HepG2 (cell line): ENCODE measurements around the gene CD300A. TPM values are rescaled to one million over a fixed set of nuclear protein-coding genes. Genes with fewer than 3 reads are reported as not detected.

Experiments used
- KAT2B ChIP-seq: fragments of 150-350 bp; IDR thresholded peaks from 2 replicates; pipeline ENCODE4 v1.6.1; 2014; ENCODE audit warnings: low read depth, low read length, borderline replicate concordance
- KDM1A ChIP-seq: IDR thresholded peaks from 2 replicates; pipeline ENCODE4 v1.6.1; 2016; ENCODE audit warnings: missing compliant biosample characterization
- KLF15 ChIP-seq: sonication (generic); formaldehyde crosslinking; IDR thresholded peaks from 2 replicates; pipeline ENCODE4 v1.8.1; 2023; ENCODE audit warnings: borderline replicate concordance, mild to moderate bottlenecking, inconsistent platforms, missing genetic modification reagents, mixed read lengths
- MED8 ChIP-seq: sonication (generic); formaldehyde crosslinking; IDR thresholded peaks from 2 replicates; pipeline ENCODE4 v1.8.1; 2023; ENCODE audit warnings: mild to moderate bottlenecking, missing genetic modification reagents; ENCODE audit not compliant: insufficient replicate concordance
- MEF2D ChIP-seq: sonication (generic); formaldehyde crosslinking; IDR thresholded peaks from 2 replicates; pipeline ENCODE4 v1.5.1; 2020; ENCODE audit warnings: mild to moderate bottlenecking, missing genetic modification reagents
- SIX1 ChIP-seq: sonication (generic); formaldehyde crosslinking; IDR thresholded peaks from 2 replicates; pipeline ENCODE4 v1.4.0; 2020; ENCODE audit warnings: missing genetic modification reagents, borderline replicate concordance
- SP5 ChIP-seq: IDR thresholded peaks from 2 replicates; pipeline ENCODE4 v1.6.1; 2016; ENCODE audit warnings: low read depth, borderline replicate concordance
- ZBTB20 ChIP-seq: sonication (generic); formaldehyde crosslinking; IDR thresholded peaks from 2 replicates; pipeline ENCODE4 v1.8.1; 2023; ENCODE audit warnings: missing genetic modification reagents, low read depth, mild to moderate bottlenecking, borderline replicate concordance
- ZC3H13 ChIP-seq: sonication (generic); formaldehyde crosslinking; IDR thresholded peaks from 2 replicates; pipeline ENCODE4 v1.8.1; 2023; ENCODE audit warnings: mild to moderate bottlenecking, missing genetic modification reagents, moderate library complexity
- ZKSCAN5 ChIP-seq: sonication (generic); formaldehyde crosslinking; IDR thresholded peaks from 2 replicates; pipeline ENCODE4 v1.5.1; 2020; ENCODE audit warnings: mild to moderate bottlenecking, missing genetic modification reagents
- ZNF205 ChIP-seq: IDR thresholded peaks from 2 replicates; pipeline ENCODE4 v1.6.1; 2018; ENCODE audit warnings: missing biosample characterization, missing genetic modification reagents
- ZNF225 ChIP-seq: sonication (generic); formaldehyde crosslinking; IDR thresholded peaks from 2 replicates; pipeline ENCODE4 v1.4.0; 2020; ENCODE audit warnings: mild to moderate bottlenecking, missing genetic modification reagents
- ZNF263 ChIP-seq: sonication (generic); formaldehyde crosslinking; IDR thresholded peaks from 2 replicates; pipeline ENCODE4 v1.4.0; 2020; ENCODE audit warnings: missing genetic modification reagents
- ZNF652 ChIP-seq: IDR thresholded peaks from 2 replicates; pipeline ENCODE4 v1.6.1; 2016; ENCODE audit warnings: low read depth, borderline replicate concordance
- ZNF724P ChIP-seq: sonication (generic); formaldehyde crosslinking; IDR thresholded peaks from 2 replicates; pipeline ENCODE4 v1.8.0; 2022; ENCODE audit warnings: missing genetic modification reagents, borderline replicate concordance
- ZNF761 ChIP-seq: sonication (generic); formaldehyde crosslinking; conservative IDR thresholded peaks from 2 replicates; pipeline ENCODE4 v1.4.0; 2020; ENCODE audit warnings: mild to moderate bottlenecking, missing genetic modification reagents
- ZNF788 ChIP-seq: sonication (generic); formaldehyde crosslinking; IDR thresholded peaks from 2 replicates; pipeline ENCODE4 v1.5.0; 2020; ENCODE audit warnings: mild to moderate bottlenecking, missing genetic modification reagents, borderline replicate concordance
- ZSCAN20 ChIP-seq: sonication (generic); formaldehyde crosslinking; IDR thresholded peaks from 2 replicates; pipeline ENCODE4 v1.4.0; 2020; ENCODE audit warnings: missing genetic modification reagents, mild to moderate bottlenecking, borderline replicate concordance
- polyA plus RNA-seq, 8 experiments: library from polyadenylated mRNA; depleted of rRNA in 3 of 8; stranded (reverse) in 7 of 8; unstranded in 1 of 8; fragments of >200 nt; fragmentation: Illumina TruSeq in 4 of 8; extraction: Trizol in 4 of 8; gene quantifications; 2 replicates each; pipeline versions ENCODE4 v1.2.1 to v1.2.3, GENCODE V29; 2011 to 2016; ENCODE audit warnings: low read depth in 4 of 8, missing spikeins in 1 of 8, mixed read lengths in 1 of 8; ENCODE audit not compliant: insufficient read depth in 1 of 8
- total RNA-seq, 5 experiments: library from RNA; depleted of rRNA; stranded (reverse); fragments of >200 nt; fragmentation: Illumina TruSeq; extraction: Trizol; gene quantifications; 2 replicates each; pipeline ENCODE4 v1.2.3, GENCODE V29; 2016; ENCODE audit warnings: low read depth in 1 of 5
- TF ChIP-seq, protein P1 (sequence below): sonication (generic); formaldehyde crosslinking; IDR thresholded peaks from 2 replicates; pipeline ENCODE4 v1.9.0; 2022; ENCODE audit warnings: missing genetic modification reagents, mild to moderate bottlenecking, borderline replicate concordance
- TF ChIP-seq, protein P2 (sequence below): sonication (generic); formaldehyde crosslinking; IDR thresholded peaks from 2 replicates; pipeline ENCODE4 v1.4.0; 2020; ENCODE audit warnings: mild to moderate bottlenecking, missing genetic modification reagents, borderline replicate concordance
- TF ChIP-seq, protein P3 (sequence below): fragments of 450-650 bp; IDR thresholded peaks from 2 replicates; pipeline ENCODE4 v1.6.1; 2017

CD300A gene
- total and polyA plus RNA-seq, 2 of the 13 experiments (the other 11 are each of a cell fraction or from before 2014, with no cell fraction given): not detected

DNA sequence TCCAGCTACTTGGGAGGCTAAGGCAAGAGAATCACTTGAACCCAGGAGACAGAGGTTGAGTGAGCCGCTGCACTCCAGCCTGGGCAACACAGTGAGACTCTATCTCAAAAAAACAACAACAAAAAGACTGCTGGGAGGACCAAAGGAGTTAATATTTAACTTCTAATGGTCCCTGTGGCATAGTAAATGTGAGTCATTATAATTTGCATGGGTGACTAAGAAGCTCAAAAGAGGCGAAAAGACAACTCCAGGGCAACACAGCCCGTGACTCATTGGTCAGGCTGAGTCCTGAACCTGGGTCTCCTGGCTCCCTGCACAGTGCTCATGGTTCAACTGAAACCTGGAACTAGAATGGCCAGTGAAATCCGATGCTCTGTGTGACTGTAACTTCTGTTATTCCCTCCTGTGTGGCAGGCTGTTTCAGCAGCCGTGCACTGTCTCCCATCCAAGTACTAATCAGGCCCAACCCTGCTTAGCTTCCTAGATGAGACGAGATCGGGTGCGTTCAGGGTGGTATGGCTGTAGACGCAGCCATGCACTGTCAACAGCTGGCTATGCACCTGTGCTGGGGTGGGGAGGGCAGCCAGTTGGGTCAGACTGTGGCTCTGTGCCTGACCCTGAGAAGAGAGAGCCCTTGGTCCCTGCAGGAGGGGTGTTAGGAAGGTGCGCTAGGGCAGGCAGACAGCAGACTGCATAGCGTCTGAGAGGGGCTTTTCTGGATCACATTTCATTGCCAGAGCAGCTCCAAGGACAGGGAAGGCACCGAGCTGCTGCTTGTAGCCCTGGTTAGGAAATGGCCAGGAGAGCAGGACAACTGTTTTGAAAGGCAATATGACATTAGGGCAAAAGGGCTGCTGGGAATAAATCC lies 49.0 kb upstream of the CD300A start (continued):
- peak; percentile 75; the same call in 1 of the 2 replicates for TF ChIP-seq ZNF225 (CRISPR knock-in tag)
- TF ChIP-seq, protein P1, sequence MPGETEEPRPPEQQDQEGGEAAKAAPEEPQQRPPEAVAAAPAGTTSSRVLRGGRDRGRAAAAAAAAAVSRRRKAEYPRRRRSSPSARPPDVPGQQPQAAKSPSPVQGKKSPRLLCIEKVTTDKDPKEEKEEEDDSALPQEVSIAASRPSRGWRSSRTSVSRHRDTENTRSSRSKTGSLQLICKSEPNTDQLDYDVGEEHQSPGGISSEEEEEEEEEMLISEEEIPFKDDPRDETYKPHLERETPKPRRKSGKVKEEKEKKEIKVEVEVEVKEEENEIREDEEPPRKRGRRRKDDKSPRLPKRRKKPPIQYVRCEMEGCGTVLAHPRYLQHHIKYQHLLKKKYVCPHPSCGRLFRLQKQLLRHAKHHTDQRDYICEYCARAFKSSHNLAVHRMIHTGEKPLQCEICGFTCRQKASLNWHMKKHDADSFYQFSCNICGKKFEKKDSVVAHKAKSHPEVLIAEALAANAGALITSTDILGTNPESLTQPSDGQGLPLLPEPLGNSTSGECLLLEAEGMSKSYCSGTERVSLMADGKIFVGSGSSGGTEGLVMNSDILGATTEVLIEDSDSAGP (CRISPR knock-in tag): peak; percentile 77
- no peak; the same call in 1 of the 2 replicates for TF ChIP-seq SP5 (CRISPR knock-in tag)
- TF ChIP-seq ZSCAN20: no peak
- peak; percentile 97 for TF ChIP-seq KDM1A (CRISPR knock-in tag)
- TF ChIP-seq SIX1: peak; percentile 38; the same call in 1 of the 2 replicates
- 0 out of 2 replicates have a peak, but pooled peaks have one; percentile 39 for TF ChIP-seq ZKSCAN5 (CRISPR knock-in tag)
- peak; percentile 48; the same call in 1 of the 2 replicates for TF ChIP-seq ZNF205 (CRISPR knock-in tag)
- no peak; the same call in 1 of the 2 replicates for TF ChIP-seq ZNF652 (CRISPR knock-in tag)
- TF ChIP-seq ZNF761 (CRISPR knock-in tag): no peak
- no peak for TF ChIP-seq KAT2B
- TF ChIP-seq ZNF263 (CRISPR knock-in tag): peak; percentile 38; the same call in 1 of the 2 replicates
- TF ChIP-seq, protein P2, sequence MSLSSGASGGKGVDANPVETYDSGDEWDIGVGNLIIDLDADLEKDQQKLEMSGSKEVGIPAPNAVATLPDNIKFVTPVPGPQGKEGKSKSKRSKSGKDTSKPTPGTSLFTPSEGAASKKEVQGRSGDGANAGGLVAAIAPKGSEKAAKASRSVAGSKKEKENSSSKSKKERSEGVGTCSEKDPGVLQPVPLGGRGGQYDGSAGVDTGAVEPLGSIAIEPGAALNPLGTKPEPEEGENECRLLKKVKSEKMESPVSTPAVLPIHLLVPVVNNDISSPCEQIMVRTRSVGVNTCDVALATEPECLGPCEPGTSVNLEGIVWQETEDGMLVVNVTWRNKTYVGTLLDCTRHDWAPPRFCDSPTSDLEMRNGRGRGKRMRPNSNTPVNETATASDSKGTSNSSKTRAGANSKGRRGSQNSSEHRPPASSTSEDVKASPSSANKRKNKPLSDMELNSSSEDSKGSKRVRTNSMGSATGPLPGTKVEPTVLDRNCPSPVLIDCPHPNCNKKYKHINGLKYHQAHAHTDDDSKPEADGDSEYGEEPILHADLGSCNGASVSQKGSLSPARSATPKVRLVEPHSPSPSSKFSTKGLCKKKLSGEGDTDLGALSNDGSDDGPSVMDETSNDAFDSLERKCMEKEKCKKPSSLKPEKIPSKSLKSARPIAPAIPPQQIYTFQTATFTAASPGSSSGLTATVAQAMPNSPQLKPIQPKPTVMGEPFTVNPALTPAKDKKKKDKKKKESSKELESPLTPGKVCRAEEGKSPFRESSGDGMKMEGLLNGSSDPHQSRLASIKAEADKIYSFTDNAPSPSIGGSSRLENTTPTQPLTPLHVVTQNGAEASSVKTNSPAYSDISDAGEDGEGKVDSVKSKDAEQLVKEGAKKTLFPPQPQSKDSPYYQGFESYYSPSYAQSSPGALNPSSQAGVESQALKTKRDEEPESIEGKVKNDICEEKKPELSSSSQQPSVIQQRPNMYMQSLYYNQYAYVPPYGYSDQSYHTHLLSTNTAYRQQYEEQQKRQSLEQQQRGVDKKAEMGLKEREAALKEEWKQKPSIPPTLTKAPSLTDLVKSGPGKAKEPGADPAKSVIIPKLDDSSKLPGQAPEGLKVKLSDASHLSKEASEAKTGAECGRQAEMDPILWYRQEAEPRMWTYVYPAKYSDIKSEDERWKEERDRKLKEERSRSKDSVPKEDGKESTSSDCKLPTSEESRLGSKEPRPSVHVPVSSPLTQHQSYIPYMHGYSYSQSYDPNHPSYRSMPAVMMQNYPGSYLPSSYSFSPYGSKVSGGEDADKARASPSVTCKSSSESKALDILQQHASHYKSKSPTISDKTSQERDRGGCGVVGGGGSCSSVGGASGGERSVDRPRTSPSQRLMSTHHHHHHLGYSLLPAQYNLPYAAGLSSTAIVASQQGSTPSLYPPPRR (CRISPR knock-in tag): no peak; the same call in 1 of the 2 replicates
- peak; percentile 91; the same call in 1 of the 2 replicates for TF ChIP-seq MEF2D (CRISPR knock-in tag)
- no peak for TF ChIP-seq MED8
- peak; percentile 65; the same call in 1 of the 2 replicates for TF ChIP-seq ZNF788 (CRISPR knock-in tag)
- peak; percentile 92; the same call in 1 of the 2 replicates for TF ChIP-seq ZNF724P (CRISPR knock-in tag)
- TF ChIP-seq ZBTB20 (CRISPR knock-in tag): peak; percentile 67; the same call in 1 of the 2 replicates
- no peak for TF ChIP-seq KLF15 (CRISPR knock-in tag)
- TF ChIP-seq ZC3H13 (CRISPR knock-in tag): peak; percentile 41; the same call in 1 of the 2 replicates
- TF ChIP-seq, protein P3, sequence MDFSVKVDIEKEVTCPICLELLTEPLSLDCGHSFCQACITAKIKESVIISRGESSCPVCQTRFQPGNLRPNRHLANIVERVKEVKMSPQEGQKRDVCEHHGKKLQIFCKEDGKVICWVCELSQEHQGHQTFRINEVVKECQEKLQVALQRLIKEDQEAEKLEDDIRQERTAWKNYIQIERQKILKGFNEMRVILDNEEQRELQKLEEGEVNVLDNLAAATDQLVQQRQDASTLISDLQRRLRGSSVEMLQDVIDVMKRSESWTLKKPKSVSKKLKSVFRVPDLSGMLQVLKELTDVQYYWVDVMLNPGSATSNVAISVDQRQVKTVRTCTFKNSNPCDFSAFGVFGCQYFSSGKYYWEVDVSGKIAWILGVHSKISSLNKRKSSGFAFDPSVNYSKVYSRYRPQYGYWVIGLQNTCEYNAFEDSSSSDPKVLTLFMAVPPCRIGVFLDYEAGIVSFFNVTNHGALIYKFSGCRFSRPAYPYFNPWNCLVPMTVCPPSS: no peak
